HEK293 (cell line): Measurements from ENCODE around the gene BUB1B.
"Not testable (repeated sequence)": the region's sequence is repeated elsewhere in the genome, so short reads cannot be mapped to it uniquely, and the experiment has no call there.

Source experiments
- CTCF ChIA-PET: fragments of 350-600 bp; formaldehyde crosslinking; extraction: SDS; loops from one replicate; lab custom pipeline; 2021; ENCODE audit warnings: antibody characterized with exemption; lab: Yijun Ruan, JAX
- POLR2A ChIA-PET: fragments of 300-600 bp; formaldehyde crosslinking; extraction: SDS; loops from one replicate; lab custom pipeline; 2020; ENCODE audit warnings: antibody characterized with exemption, inconsistent platforms; lab: Yijun Ruan, JAX
- H3K27ac ChIP-seq: fragments of 200-500 bp; sonication (Bioruptor generic); 2 replicates; pipeline ENCODE4 v1.5.1; 2014; ENCODE audit warnings: low read depth, low read length, control low read depth, inconsistent platforms; ENCODE audit errors: extremely low read depth
- H3K36me3 ChIP-seq, 2 experiments: fragments of 200-500 bp in 1 of 2; sonication (Bioruptor generic) in 1 of 2; 1 replicate in 1 of 2; 2 replicates in 1 of 2; pipeline ENCODE4 v1.5.1; 2014 to 2017; ENCODE audit warnings: inconsistent platforms in 2 of 2, low read length in 2 of 2; ENCODE audit not compliant: control insufficient read depth in 2 of 2, insufficient read depth in 1 of 2
- H3K4me1 ChIP-seq: fragments of 200-500 bp; sonication (Bioruptor generic); 2 replicates; pipeline ENCODE4 v1.5.1; 2014; ENCODE audit warnings: mild to moderate bottlenecking, low read length, inconsistent platforms; ENCODE audit not compliant: control insufficient read depth, insufficient read depth
- H3K4me3 ChIP-seq: 2 replicates; pipeline ENCODE4 v1.5.1; 2011; ENCODE audit warnings: low read depth, mild to moderate bottlenecking, control low read depth, low read length, moderate library complexity
- H3K9me3 ChIP-seq: fragments of 200-500 bp; sonication (Bioruptor generic); 2 replicates; pipeline ENCODE4 v1.5.1; 2014; ENCODE audit warnings: low read depth, low read length, inconsistent platforms; ENCODE audit not compliant: control insufficient read depth, insufficient read depth
- ZBTB1 ChIP-seq: fragments of 450-650 bp; formaldehyde crosslinking; IDR thresholded peaks from 2 replicates; pipeline ENCODE4 v1.5.1; 2016; ENCODE audit warnings: missing biosample characterization, missing genetic modification characterization
- ZBTB20 ChIP-seq: fragments of 450-650 bp; formaldehyde crosslinking; IDR thresholded peaks from 2 replicates; pipeline ENCODE4 v1.5.1; 2016; ENCODE audit warnings: missing biosample characterization, missing genetic modification characterization
- ZEB2 ChIP-seq: fragments of 450-650 bp; formaldehyde crosslinking; IDR thresholded peaks from 2 replicates; pipeline ENCODE4 v1.5.1; 2016; ENCODE audit warnings: missing biosample characterization, missing genetic modification characterization
- ZFP3 ChIP-seq: fragments of 450-650 bp; formaldehyde crosslinking; IDR thresholded peaks from 2 replicates; pipeline ENCODE4 v1.5.1; 2016; ENCODE audit warnings: low read depth, missing biosample characterization, missing genetic modification characterization
- ZNF18 ChIP-seq: fragments of 450-650 bp; formaldehyde crosslinking; IDR thresholded peaks from 2 replicates; pipeline ENCODE4 v1.5.1; 2016; ENCODE audit warnings: missing biosample characterization, missing genetic modification characterization
- ZNF202 ChIP-seq: fragments of 450-650 bp; formaldehyde crosslinking; IDR thresholded peaks from 2 replicates; pipeline ENCODE4 v1.5.1; 2016; ENCODE audit warnings: missing biosample characterization, missing genetic modification characterization, borderline replicate concordance
- ZNF280C ChIP-seq: fragments of 450-650 bp; formaldehyde crosslinking; IDR thresholded peaks from 2 replicates; pipeline ENCODE4 v1.5.1; 2016; ENCODE audit warnings: missing biosample characterization, missing genetic modification characterization
- ZNF324 ChIP-seq: fragments of 450-650 bp; formaldehyde crosslinking; IDR thresholded peaks from 2 replicates; pipeline ENCODE4 v1.5.1; 2016; ENCODE audit warnings: missing biosample characterization, missing genetic modification characterization
- ZNF398 ChIP-seq: fragments of 450-650 bp; formaldehyde crosslinking; IDR thresholded peaks from 2 replicates; pipeline ENCODE4 v1.5.1; 2017; ENCODE audit warnings: missing biosample characterization, missing genetic modification characterization
- ZNF404 ChIP-seq: fragments of 450-650 bp; formaldehyde crosslinking; IDR thresholded peaks from 2 replicates; pipeline ENCODE4 v1.5.1; 2017; ENCODE audit warnings: missing biosample characterization, missing genetic modification characterization
- ZNF580 ChIP-seq: fragments of 450-650 bp; formaldehyde crosslinking; IDR thresholded peaks from 2 replicates; pipeline ENCODE4 v1.5.1; 2016; ENCODE audit warnings: missing biosample characterization, missing genetic modification characterization
- ZNF629 ChIP-seq: fragments of 450-650 bp; formaldehyde crosslinking; IDR thresholded peaks from 2 replicates; pipeline ENCODE4 v1.5.1; 2017; ENCODE audit warnings: missing biosample characterization, missing genetic modification characterization
- ZNF654 ChIP-seq: fragments of 450-650 bp; formaldehyde crosslinking; IDR thresholded peaks from 2 replicates; pipeline ENCODE4 v1.5.1; 2016; ENCODE audit warnings: low read depth, missing biosample characterization, missing genetic modification characterization

Gene BUB1B

GRCh38 chr15:40151499-40151898 is 9.4 kb upstream of the BUB1B start:
- CTCF ChIA-PET: no interaction called here
- Histone ChIP-seq H3K27ac (no peak overlapping the region), H3K9me3 (no peaks in the 10 kb centered on the region), H3K4me3 (no peak overlapping the region)
- TF ChIP-seq ZEB2 (no peak), ZNF580 (tag by site-specific recombination) (no peak), ZBTB1 (tag by site-specific recombination) (no peak), ZNF280C (tag by site-specific recombination) (no peak), ZBTB20 (tag by site-specific recombination) (no peak), ZFP3 (no peak), ZNF404 (tag by site-specific recombination) (no peak), ZNF654 (tag by site-specific recombination) (no peak)
- TF ChIP-seq, all 188 proteins: peak for 0
- POLR2A ChIA-PET: interaction anchor here (0.6 to 0.8 kb wide), 2 partner anchors 10 to 258 kb away, joined by 3 read pairs; no protein-coding TSS in a partner anchor
- Histone ChIP-seq H3K4me1 (0 out of 2 replicates have a peak, but pooled peaks cover 3% of the 10 kb centered on the region), H3K36me3 (no peaks in the 10 kb centered on the region)

GRCh38 chr15:40151991-40152390 is 8.9 kb upstream of the BUB1B start:
- POLR2A ChIA-PET: no interaction called here
- TF ChIP-seq ZNF324 (tag by site-specific recombination): no peak
- no peak for TF ChIP-seq ZNF629 (tag by site-specific recombination)
- no peak for TF ChIP-seq ZNF202 (tag by site-specific recombination)
- no peak for TF ChIP-seq ZNF18 (tag by site-specific recombination)
- TF ChIP-seq ZNF398: no peak
- TF ChIP-seq, all 188 proteins: peak for 0
- H3K36me3 ChIP-seq: no peaks in the 10 kb centered on the region
- no peaks in the 10 kb centered on the region for H3K9me3 ChIP-seq
- CTCF ChIA-PET: no interaction called here
- no peak overlapping the region for H3K4me3 ChIP-seq
- no peak overlapping the region for H3K27ac ChIP-seq
- 0 out of 2 replicates have a peak, but pooled peaks cover 3% of the 10 kb centered on the region for H3K4me1 ChIP-seq

GRCh38 chr15:40154821-40155220 is 6.0 kb upstream of the BUB1B start:
- H3K36me3 ChIP-seq, H3K27ac ChIP-seq, H3K4me3 ChIP-seq, H3K9me3 ChIP-seq, POLR2A ChIA-PET, H3K4me1 ChIP-seq, CTCF ChIA-PET: not testable (repeated sequence)
